HG03378 (cell line): Measurements from ENCODE around the gene TEC.
A peak's percentile ranks its signal among the peaks of the same experiment; 100 is the strongest.
"Not testable (repeated sequence)": the region's sequence is repeated elsewhere in the genome, so short reads cannot be mapped to it uniquely, and the experiment has no call there.

ENCODE experiments used
- ATAC-seq: cut with Tn5 transposase; IDR thresholded peaks from one replicate; pipeline ENCODE4 v1.9.1; 2021; ENCODE audit warnings: mild to moderate bottlenecking, moderate library complexity; ENCODE audit not compliant: unreplicated experiment

Gene TEC

DNA sequence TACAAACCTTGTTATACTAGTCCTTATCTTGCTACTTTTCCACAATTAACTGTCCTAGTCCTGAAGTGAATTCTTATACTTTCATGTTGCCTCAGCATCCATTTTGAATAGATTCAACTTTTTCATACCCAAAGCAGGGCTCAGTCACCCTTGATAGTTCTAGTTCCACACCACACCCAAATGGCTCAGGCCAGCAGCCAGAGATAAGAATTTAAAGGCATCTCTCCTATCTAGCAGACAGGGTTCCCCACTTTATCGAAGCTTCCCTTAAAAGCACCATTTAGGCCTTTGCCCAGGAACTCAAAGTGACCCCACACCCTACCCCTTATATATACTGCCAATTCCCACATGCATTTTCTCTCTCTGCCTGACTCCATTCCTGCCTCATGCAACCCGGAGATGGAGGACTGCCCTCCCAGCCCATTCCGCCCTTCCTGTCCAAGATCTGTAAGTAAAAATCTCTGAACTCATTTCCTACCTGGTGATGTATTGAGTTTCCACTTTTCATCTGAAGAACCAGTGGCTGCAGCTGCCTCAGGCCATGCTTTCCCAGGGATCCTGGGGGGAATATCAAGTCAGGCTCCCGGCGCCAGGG, 71.9 kb downstream of the TEC start:
- peak; percentile 37 for ATAC-seq

GRCh38 chr4:48196758-48197504, 72.7 kb downstream of the TEC start:
- peak; percentile 75 for ATAC-seq

DNA sequence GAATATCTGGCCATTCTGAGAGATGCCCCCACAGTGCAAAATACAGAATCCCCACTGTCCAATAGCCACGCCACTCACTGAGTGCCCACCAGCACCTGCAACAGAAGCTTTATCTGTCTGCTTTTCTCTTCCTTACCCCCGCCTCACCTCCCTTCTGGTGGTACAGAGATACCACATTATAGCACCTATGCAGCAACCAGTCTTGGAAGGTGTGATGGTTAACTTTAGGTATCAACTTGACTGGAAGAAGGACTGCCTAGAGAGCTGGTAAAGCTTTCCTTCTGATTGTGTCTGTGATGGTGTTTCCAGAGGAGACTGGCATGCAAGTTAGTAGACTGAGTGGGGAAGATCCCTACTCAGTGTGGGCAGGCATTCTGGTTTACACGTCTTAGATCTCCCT, 73.8 kb downstream of the TEC start:
- ATAC-seq = peak; percentile 29

GRCh38 chr4:48195374-48195773, 74.3 kb downstream of the TEC start:
- no peak for ATAC-seq

DNA sequence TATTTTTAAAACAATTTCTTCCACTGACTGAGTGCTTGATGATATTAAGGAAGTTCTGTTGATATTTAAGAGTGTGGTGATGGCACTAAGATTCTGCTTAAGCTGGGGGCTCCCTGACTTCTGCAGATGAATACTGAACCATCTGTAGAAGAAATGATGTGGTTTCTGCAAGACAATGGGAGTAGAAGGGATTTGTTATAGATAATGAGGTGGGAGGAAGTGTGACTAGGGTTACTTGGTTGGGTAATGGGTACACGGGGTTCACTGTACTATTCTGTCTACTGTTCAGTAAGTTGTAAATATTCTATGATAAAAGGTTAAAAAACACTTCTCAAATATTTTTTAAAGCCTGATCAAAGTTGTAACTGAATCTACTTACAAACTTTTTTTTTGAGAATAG, 74.7 kb downstream of the TEC start:
- no peak for ATAC-seq

- ATAC-seq = no peak
These were observed 75.6 kb downstream of the TEC start for GRCh38 chr4:48193921-48194468.

GRCh38 chr4:48193096-48193836, 76.4 kb downstream of the TEC start:
- ATAC-seq = no peak

DNA sequence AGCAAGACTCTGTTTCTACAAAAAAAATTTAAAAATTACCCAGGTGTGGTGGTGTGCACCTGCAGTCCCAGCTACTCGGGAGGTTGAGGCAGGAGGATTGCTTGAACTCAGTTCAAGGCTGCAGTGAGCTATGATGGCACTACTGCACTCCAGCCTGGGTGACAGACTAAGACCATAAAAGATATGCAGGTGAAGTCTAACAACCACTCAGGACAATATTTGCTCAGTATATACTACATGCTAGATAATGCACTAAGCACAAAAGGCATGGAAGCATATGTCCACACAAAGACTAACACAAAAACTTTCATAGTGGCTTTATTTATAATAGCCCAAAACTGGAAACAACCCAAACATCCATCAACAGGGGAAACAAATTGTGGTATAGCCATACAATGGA, 77.9 kb downstream of the TEC start:
- no peak for ATAC-seq

DNA sequence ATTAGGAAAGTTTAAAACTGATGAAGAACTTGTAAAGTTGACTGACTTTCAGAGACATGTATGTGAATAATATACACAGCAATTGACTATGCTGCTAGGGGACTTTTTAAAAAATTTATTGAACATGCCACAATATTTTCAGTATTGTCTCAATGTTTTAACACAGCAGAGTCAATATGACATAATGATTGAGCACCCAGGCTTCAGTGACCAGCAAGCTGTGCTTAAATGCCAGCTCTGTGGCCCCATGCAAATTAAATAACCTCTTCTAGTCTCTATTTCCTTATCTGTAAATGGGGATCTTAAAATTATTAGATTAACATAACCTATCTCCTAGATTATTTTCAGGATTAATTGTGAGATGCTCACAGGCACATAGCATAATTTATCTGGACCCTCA, 78.8 kb downstream of the TEC start:
- ATAC-seq = peak; percentile 53

DNA sequence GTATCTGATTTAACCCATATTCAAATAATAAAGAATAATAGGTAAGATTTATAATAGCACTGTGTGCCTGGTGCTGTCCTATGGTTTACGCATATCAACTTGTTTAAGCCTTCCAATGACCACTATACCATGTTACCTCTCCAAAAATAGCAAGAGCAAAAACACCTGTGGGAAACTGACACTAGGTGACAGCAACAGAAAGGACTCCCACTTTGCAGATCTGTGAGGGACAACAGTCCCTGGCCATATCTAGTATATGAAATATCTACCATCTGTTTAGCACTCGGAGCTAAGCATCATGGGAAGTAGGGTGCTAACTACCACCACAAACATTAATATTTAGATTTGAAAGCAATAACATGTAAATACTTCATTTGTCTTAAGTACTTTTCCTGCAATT, 79.9 kb downstream of the TEC start:
- ATAC-seq = no peak

- no peak for ATAC-seq
These were observed 81.2 kb downstream of the TEC start for GRCh38 chr4:48188390-48188789.

- ATAC-seq = no peak
These were observed 81.8 kb downstream of the TEC start for GRCh38 chr4:48187813-48188212.

DNA sequence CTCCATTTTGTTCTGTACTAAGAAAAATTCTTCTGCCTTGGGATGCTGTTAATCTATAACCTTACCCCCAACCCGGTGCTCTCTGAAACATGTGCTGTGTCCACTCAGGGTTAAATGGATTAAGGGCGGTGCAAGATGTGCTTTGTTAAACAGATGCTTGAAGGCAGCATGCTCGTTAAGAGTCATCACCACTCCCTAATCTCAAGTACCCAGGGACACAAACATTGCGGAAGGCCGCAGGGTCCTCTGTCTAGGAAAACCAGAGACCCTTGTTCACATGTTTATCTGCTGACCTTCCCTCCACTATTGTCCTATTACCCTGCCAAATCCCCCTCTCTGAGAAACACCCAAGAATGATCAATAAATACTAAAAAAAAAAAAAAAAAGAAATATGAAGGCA, 82.6 kb downstream of the TEC start:
- ATAC-seq = not testable (repeated sequence)

GRCh38 chr4:48186394-48186793, 83.2 kb downstream of the TEC start:
- not testable (repeated sequence) for ATAC-seq

- no peak for ATAC-seq
These were observed 84.8 kb downstream of the TEC start for GRCh38 chr4:48184882-48185281.

DNA sequence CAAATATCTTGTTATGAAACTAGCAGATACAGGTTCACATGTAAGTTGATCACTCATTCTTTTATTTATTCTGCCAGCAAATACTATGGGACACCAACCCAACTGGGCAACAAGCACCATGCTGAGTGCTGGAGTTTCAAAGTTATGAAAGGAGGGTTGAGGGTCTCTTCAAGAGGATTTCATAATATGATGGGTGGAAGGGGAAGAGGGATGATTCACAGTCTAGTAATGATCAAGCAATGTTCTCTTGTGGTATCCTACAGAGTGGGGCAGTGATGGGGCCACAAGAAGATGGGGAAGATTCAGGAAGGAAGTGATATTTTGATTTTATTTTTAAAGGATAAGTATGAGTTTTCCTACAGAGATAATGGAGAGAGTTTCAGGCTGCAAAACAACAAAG, 89.4 kb downstream of the TEC start:
- no peak for ATAC-seq

GRCh38 chr4:48178931-48179330, 90.7 kb downstream of the TEC start:
- ATAC-seq = no peak

DNA sequence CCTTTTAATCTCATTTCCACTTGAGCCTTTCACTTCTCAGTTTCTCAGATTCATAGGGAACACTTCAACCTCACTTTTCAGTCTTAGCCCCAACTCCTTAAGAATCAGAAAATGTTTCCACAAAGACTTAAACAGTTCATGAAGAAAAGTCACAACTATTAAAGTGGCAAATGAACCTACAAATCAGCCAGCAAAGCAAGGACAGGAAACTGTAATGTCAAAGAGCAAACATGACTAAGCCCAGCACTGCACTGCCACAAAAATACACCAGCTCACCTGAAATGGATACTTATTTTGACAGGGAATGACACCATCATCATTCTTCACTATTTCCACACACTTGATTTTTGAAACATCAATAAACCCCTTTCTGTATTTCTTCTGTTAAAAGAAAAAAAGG, 93.8 kb downstream of the TEC start:
- ATAC-seq = no peak

DNA sequence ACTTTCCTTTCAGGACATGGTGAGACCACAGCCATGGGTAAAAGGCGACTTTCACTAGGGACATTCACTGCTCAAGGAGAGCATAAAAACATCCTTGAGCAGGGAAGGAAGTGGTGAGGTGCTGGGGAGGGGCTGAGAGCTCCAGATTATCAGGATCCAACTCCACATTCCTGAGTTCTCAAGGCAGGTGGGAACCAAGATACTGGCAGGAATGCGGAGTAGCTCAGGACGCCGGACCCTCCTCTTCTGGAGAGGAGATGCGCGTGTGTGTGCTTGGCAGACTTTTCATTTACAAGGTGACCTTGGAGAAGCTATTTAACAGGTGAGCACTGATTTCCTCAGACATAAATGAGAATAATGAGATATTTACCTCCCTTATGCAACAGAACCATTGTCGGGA, 94.3 kb downstream of the TEC start:
- ATAC-seq = no peak

- peak; percentile 77 for ATAC-seq
These were observed 96.3 kb downstream of the TEC start for GRCh38 chr4:48173056-48173991.

- no peak for ATAC-seq
These were observed 97.0 kb downstream of the TEC start for GRCh38 chr4:48172651-48173050.
